HG03469 (cell line): ENCODE results near the gene KAT6B.

Source experiments
- ATAC-seq: cut with Tn5 transposase; IDR thresholded peaks from one replicate; pipeline ENCODE4 v1.9.1; 2021; ENCODE audit warnings: mild to moderate bottlenecking, moderate library complexity, moderate number of reproducible peaks; ENCODE audit not compliant: unreplicated experiment

Gene KAT6B

DNA sequence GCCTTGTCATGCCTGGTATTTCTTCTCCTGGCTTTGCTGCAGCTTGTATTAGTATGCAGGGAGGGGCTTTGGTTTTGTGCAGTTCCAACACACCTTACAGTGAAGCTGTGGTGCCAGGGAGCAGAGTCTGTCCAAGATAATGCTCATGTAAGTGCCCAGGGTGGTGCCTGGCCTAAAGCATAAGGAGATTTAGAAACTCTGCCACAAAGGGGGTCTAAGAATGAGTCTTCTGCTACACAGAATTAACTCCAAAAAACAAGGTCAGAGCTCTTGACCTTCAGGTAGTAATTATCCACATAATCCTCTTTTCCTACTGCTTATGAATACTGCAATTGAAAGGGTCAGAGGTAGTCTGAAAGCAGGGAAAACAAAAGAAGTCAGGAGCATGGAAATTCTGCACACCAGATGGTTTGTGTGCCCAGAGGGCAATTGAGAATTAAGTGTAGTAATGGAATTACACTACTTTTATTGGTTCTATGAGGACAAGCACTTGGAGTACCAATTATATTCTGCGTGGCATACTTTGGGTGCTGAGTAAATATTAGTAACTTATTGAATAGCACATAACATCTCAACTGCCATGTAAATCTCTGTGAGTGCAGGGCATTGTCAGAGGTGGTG is 121.5 kb downstream of the KAT6B start:
- ATAC-seq: no peak

DNA sequence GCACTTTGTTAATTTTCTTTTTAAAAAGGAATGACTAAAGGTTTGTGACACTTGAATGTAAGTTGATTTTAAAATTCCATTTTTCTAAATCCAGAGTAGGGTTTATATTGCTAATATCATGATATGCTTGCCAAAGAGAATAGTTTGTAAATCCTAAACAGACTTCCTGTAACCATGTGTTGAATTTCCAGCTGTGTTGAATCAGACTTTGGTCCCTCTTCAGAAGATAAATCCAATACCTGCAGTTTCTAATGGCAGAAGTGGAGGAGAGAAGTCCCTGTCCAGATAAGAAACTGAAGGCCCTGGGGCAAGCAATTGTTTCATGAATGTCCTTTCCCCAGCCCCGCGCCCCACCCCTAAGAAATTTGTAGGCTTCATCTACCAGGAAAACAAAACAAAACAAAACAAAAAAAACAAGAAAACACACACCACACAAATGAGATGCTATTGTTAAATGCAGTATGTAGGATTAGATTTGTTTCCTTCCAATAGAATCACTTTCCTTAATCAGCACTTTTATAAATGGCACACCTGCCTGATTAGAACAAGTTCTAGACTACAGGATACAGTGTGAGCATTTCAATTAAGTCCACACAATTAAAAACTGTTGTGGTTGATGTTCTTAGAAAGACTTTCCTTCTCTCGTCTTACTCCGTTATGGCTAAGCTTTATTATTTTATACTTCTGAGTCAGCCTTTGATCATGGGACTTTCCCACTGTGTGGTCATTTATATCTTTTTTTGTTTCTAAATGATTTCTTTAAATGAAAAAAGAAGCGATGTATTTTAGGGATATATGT is 122.8 kb downstream of the KAT6B start:
- ATAC-seq: no peak

DNA sequence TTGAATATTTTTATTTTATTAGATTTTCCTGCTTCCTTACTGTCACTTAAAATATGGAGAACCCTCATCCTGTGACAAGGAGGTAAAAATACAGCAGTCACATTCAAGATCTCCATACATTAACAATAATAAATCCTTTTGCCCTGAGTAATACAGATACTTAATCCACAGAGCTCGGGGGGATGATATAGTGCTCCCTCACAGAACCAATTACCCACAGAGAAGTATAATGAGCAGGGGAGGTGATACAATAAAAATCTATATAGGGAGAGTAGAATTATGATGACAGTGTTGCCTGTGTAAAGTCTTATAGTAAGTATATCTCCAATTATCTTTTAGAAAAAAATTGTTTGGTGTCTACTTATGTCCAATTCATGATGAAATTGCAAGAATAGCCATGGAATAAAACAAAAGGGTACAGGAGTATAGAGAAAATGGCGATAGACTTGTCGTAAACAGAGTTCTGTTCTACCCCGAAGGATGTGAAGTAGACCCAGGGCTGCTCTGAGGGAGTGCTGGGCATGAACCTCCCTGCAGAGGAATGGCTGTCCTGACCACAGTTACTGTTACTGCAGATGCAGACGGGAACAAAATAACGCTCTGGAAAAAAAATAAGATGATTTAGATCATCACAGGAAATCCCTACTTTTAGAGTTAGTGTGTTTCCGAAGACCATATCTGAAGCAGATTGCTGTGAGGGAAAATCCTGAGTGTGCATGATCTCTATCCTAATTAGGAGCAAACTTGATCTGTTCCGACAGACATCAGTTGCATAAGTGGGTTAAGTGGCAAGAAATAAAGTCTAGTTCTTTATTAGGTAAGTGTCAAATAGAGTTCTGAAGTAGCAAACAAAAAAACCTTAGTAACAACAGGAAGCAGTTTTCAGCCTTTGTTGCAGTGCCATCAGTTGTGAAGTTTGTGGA is 123.7 kb downstream of the KAT6B start:
- ATAC-seq: no peak

DNA sequence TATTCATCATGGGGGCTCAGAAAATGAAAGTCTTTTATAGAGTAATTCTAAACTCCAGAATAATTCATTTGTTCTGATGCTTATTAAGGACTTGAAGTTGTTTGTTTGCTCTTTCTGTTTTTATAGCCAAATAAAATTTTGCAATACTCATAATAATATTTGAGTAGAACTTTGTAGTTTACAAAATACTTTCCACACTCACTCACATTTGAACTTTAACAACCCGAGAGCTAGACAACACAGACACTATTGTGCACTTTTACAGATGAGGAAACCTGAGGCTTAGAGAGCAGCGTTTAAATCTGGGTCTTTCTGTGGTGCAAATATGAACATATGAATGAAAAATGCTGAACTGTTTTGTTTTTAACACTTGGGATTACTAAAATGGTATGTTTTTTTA is 126.8 kb downstream of the KAT6B start:
- no peak for ATAC-seq

DNA sequence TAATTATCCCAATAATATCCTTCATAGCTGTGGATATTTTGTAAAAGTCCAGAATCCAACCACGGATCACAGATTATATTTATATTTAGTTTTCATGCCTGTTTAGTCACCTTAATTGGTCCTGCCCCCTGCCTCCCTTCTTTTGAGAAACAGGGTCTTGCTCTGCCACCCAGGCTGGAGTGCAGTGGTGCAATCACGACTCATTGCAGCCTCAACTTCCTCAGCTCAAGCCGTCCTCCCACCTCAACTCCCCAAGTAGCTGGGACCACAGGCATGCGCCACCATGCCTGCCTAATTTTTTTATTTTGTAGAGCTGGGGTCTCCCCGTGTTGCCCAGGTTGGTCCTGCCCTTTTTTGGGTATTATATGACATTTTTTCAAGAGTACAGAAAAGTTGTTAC is 129.4 kb downstream of the KAT6B start:
- no peak for ATAC-seq

DNA sequence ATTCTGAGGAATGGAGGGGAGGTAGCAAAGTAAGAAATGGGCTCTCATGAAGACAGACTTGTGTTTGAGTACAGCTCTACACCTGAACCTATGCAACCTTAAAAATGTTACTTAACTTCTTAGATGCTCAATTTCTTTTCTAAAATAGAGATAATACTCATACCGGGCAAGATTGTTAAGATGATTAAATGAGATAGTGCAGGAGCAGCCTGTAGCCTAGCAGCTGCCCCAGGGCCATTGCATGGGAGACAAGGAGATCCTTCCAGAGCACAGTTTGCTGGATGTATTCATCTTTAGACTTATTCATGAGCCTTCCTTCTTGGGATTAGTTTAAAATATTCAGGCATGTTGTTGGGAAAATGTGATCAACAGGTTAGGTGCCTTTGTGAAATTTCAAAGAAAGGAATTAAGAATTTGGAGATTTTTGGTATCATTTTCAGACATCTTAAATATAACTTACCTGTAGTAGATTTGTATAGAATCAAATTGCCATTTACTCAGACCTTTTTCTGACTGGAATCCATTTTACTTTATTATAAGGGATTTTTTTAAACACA is 130.2 kb downstream of the KAT6B start:
- ATAC-seq: no peak

DNA sequence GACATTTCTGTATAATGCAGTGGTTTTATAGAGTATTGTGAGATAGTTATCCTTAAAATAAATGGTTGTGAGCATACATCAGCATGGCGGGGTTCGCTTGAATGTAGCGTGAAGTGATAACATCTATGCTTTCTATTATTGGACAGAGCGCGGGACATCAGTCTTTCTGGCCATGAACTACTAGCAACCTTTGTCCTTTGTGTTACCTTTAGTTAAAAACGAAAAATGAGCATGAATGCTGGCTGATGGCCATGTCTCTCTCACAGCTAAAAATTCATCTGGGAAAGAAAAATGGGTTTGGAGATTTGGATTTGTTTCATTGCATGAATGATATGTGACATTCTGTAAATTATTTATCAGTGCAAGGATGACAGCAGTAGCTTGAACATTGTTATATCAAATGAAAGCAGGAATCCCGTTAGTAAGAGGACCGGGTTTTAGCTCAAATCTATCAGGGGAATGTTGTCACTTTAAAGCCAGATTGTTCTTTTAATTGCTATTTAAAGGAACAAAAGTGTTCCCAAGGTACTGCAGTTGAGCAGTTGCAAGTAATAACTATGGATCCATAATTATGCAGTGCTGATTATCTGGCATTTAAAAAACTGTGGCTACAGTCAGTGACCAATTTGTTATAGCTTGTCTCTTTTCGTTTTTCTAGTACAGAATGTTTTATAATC is 131.0 kb downstream of the KAT6B start:
- no peak for ATAC-seq

DNA sequence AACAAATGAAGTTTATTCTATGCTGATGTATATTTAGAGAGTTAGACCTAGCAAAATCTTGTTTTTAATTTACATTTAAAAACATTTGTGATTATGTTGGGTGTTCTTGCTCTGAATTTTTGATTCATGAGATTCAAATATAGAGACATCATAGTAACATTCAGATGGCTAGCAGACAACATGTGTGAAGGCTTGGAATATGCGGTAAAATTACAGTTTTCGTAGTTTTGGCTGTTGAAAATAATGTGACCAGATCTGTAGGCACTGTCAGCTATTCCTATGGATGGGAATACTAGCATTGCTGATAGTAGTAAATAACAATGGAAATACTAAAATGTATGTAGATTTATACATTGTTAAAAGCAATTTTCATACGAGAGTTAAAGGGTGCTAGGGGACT is 131.9 kb downstream of the KAT6B start:
- no peak for ATAC-seq

DNA sequence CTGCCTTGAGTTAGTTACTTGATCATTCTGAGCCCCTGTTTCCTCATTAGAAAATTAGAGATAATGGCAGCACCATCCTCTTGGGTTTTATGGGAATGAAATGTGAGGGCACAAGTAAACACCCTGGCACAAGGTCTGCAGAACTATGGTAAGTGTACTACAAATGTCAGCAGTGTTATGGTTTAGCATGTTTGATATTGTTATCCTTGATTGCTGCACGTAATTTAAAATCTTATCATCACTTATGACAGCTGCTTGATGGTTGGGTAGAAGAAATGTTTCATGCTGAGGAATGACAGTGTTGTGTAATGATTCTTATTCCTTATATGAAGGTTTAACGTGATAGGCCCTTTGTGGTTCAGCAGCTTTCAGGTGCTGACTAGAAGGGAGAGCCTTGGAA is 134.3 kb downstream of the KAT6B start:
- no peak for ATAC-seq

DNA sequence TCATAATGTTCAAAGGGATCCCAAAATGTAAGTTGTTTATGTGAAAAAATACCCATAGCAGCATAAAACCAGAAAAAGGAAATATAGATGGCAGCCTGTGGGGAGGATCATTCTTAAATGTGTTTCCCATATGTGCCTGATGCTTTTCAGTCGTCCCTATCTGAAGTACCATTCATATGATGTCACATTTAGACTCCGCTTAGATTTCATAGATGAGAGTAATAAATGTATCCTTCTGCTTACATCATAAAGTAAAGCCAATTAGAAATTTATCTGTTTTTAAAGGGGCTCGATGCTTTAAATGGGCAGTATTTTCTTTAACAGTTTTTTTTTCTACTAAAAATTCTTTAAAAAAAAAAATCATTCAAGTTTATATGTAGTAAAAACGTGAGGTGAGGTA is 136.1 kb downstream of the KAT6B start:
- ATAC-seq: no peak

DNA sequence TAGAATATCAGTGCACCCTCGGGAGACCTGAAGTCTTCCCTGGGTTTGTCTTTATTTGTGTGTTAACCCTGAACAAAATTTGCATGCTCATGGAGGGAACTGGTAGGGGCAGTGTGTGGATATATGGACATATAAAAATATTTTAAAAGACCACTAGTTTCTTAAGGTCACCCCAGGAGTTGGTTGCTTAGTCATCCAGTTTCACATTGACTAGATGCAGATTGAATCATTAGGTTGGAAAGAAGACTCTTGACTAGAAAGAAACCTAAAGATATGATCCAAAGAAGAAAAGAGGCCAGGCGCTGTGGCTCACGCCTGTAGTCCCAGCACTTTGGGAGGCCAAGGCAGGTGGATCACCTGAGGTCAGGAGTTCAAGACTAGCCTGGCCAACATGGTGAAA is 137.1 kb downstream of the KAT6B start:
- ATAC-seq: no peak

DNA sequence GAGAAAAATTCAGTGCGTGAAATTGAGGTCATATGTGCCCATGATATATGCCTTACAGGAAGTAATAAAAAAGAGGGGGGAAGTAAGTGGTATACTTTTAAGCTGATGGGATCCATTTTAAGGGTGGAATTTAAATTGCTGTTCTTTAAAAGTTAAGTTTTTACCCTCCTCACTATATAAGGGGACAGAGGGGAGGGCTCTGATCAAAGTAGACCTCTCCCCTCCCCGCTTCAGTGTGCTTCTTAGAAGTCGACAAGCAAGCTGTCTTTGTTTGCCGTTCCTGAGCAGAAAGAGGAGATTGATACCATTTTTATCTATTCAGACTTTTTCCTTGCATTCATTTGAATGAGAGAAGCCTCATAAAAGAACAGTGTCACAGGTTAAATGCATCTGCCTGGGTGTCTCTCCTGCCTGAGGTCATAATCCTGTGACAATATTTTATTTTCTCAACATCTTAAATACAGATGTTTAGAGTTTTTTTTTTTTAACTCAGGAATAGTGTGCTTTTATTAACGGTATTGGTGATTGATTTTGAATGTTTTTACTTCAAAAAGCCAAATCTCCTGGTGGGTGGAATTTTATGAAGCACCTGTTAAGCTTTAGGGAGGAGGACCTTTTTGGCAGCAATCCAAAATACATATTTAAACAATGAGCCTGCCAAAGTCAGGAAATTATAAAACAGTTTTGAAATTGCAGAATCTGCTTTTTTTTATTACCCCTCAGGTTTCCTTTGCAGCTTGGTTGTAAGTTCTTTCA is 141.7 kb downstream of the KAT6B start:
- no peak for ATAC-seq

DNA sequence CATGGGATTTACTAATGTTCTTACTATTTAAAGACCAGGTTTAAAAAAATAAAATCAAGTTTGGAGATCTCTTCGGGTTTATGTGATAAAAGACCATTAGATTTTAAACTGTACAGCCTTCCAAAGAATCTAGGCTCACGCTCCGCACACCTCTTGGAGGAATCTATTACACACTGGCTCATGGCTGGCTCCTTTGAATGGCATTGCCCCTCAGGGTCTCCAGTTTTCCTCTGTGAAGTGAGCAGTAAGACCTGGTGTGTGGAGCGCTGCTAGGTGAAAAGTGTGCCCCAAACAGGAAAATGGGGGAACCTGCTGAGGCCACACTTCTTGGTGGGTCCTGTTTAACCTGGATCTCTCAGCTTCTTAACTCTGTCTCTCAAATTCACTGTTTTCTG is 142.3 kb downstream of the KAT6B start:
- ATAC-seq: no peak

DNA sequence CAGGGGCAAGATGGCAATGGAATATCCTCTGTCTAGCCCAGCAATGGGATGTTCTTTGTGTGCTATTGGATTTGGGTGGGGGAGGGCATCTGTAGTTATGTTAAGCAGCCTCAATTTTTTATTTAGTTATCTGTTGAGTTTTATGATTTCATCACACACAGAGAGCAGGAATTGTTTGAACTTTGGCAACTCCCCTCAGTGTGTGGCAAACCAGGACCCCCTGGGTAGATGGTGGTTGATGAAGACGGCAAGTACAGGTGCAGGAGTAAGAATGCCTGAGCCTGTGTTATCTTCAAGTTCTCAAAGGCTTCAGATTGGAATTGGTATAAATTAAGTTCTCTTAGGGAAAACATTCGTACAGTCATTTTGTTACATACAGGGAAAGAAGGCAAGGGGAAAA is 142.7 kb downstream of the KAT6B start:
- ATAC-seq: no peak

DNA sequence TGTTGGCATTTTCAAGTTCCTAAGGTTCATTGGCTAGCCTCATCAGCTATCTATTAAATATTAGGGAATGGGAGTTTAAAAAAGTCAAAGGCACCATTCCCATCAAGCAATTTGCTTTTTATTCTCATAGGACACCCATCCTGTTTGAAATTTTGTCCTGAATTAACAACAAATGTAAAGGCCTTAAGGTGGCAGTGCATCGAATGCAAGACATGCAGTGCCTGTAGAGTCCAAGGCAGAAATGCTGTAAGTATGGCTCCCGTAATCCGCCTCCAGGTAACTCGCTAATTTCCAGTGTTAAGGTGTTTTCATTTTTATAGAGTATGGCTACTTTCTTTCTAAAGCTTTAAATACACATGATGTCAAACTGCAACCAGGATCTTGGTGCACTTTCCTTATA is 143.1 kb downstream of the KAT6B start:
- ATAC-seq: no peak

DNA sequence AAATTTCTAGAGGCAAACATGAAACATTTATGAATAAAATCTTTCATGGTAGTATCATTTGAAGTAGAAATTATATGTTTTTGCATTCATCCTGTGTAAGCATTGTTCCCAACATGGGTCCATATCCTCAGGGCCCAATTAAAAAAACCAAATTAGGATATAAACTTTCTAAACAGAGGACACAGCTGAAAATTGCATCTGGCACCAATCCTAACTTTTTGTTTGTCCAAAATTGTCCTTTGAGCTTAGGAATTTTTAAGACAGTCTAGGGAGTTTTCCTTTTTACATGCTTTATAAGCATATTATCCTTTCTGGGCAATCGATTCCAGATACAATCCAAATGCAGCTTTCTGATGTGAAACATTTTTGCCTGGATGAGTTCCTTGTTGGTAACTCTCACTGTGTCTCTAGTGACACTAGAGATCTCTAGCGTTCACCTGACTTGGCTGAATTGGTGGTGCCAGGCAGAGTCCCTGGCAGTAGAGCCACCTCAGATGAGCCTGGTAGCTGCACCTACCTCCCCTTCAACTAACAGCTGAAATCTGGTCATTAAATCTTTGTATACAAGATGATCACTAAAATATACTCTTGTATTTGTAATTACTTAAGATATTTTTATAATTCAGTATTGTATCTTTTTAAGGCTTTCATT is 147.5 kb downstream of the KAT6B start:
- no peak for ATAC-seq

DNA sequence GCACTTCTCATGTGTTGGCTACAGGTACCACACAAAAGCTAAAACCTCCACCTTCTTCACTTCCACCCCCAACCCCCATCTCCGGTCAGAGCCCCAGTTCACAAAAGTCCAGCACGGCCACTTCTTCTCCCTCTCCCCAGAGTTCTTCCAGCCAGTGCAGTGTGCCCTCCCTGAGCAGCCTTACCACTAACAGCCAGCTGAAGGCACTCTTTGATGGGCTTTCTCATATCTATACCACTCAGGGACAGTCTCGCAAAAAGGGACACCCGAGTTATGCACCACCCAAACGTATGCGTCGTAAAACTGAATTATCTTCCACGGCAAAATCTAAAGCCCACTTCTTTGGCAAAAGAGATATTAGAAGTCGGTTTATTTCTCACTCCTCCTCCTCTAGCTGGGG is 149.4 kb downstream of the KAT6B start:
- ATAC-seq: no peak

DNA sequence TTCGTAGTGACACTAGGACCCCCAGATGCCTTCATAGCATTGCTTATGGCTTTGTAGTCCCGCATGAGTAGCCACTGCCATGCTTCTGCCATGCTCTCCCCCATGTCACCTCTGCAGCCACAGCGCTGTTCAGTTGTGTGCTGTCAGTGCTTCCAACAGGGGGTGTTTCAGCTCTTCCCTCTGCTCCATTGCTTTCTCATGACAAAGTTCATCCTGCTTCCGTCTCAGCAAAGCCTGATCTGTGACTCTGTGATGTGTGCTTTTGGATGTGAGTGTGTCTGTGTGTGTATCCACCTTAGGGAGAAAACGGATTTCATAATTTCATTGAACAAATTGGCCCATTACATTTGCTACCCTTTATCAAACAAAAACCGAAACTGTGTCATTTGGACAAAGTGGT is 150.2 kb downstream of the KAT6B start:
- ATAC-seq: no peak

DNA sequence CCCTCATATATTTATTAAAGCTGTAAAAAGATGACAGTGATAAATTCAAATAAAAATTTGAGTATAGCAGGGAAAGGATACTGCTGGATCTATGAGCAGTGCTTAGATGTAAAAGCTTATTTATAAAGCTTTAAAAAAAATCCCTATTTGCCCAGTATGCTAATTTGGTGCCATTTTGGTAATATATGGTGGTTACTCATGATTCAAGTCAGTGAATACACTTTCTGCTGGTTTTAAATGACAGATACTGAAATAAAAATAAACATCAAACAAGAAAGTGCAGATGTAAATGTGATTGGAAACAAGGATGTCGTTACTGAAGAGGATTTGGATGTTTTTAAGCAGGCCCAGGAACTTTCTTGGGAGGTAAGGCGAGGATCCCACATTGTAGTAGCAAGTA is 150.7 kb downstream of the KAT6B start:
- no peak for ATAC-seq
